HCT116 (cell line): ENCODE results near the gene MRPL21. TPM values are rescaled to one million over a fixed set of nuclear protein-coding genes. Genes with fewer than 3 reads are reported as not detected.

Source experiments
- ATAC-seq: fragments of 200-7000 bp; cut with Tn5 transposase; 2 replicates; pipeline ENCODE4 v1.9.1; 2020; ENCODE audit warnings: mild to moderate bottlenecking, moderate library complexity
- BruUV-seq: library from RNA; stranded (reverse); fragments of 400-500 nt; replicated peaks from 2 replicates; lab custom pipeline; 2021; lab: Mats Ljungman, UMichigan
- CTCF ChIA-PET: fragments of 300-600 bp; sonication (Branson Sonifier 250); formaldehyde crosslinking; loops from one replicate; lab custom pipeline; 2021; ENCODE audit warnings: antibody characterized with exemption; lab: Charles Lee
- POLR2A ChIA-PET: fragments of 300-600, 350-600 bp; sonication (Branson Sonifier 250); formaldehyde crosslinking; loops from one replicate; lab custom pipeline; 2021; ENCODE audit warnings: antibody characterized with exemption; lab: Charles Lee
- RAD21 ChIA-PET, 2 experiments: fragments of 300-600 bp; sonication (Branson Sonifier 250); formaldehyde crosslinking; loops; one replicate each; lab custom pipeline; 2023; ENCODE audit warnings: low total read pairs in 2 of 2; ENCODE audit not compliant: uncharacterized antibody in 2 of 2, unreplicated experiment in 2 of 2, low non-redundant PET in 1 of 2; lab: Charles Lee
- DNase-seq: peaks from one replicate; pipeline ENCODE4 v3.0.0-alpha.2; 2010; ENCODE audit warnings: low read depth, low spot score
- H2AFZ ChIP-seq: fragments of 200-600 bp; shearing (Covaris generic), sonication (generic); 2 replicates; pipeline ENCODE4 v1.6.1; 2017; ENCODE audit warnings: low read depth, mixed run types, mixed read lengths, antibody characterized with exemption, low read length; ENCODE audit not compliant: poor library complexity, severe bottlenecking
- H3K27ac ChIP-seq: 2 replicates; pipeline ENCODE4 v1.5.1; 2012; ENCODE audit warnings: low read depth, low read length
- H3K27me3 ChIP-seq: fragments of 200-600 bp; sonication (generic); 2 replicates; pipeline ENCODE4 v1.6.1; 2016; ENCODE audit warnings: mixed run types, low read length, mixed read lengths; ENCODE audit not compliant: insufficient read depth
- H3K36me3 ChIP-seq, 2 experiments: fragments of 200-500 bp in 1 of 2; fragments of 200-600 bp in 1 of 2; sonication (Bioruptor generic) in 1 of 2; sonication (generic) in 1 of 2; 2 replicates each; pipeline versions ENCODE4 v1.5.1 to v1.6.1; 2014 to 2016; ENCODE audit warnings: low read length in 2 of 2, inconsistent platforms in 1 of 2, mixed read lengths in 1 of 2, mixed run types in 1 of 2; ENCODE audit not compliant: insufficient read depth in 2 of 2, control insufficient read depth in 1 of 2
- H3K4me1 ChIP-seq, 2 experiments: fragments of 200-600 bp in 1 of 2; sonication (generic) in 1 of 2; 2 replicates each; pipeline versions ENCODE4 v1.5.1 to v1.6.1; 2012 to 2017; ENCODE audit warnings: low read length in 2 of 2, inconsistent platforms in 1 of 2, mild to moderate bottlenecking in 1 of 2, mixed read lengths in 1 of 2, mixed run types in 1 of 2, moderate library complexity in 1 of 2; ENCODE audit not compliant: insufficient read depth in 2 of 2, control insufficient read depth in 1 of 2
- H3K4me2 ChIP-seq: fragments of 200-600 bp; sonication (generic); 2 replicates; pipeline ENCODE4 v1.6.1; 2017; ENCODE audit warnings: mixed run types, low read length, mixed read lengths
- H3K4me3 ChIP-seq, 2 experiments: fragments of 200-600 bp in 1 of 2; sonication (generic) in 1 of 2; replicated peaks in 1 of 2; 2 replicates each; pipeline ENCODE4 v1.5.1; 2011 to 2016; ENCODE audit warnings: low read length in 2 of 2, control low read depth in 1 of 2, low read depth in 1 of 2, mild to moderate bottlenecking in 1 of 2, mixed read lengths in 1 of 2, mixed run types in 1 of 2
- H3K79me2 ChIP-seq: fragments of 200-600 bp; sonication (generic); 2 replicates; pipeline ENCODE4 v1.6.1; 2017; ENCODE audit warnings: mild to moderate bottlenecking, mixed run types, low read length, moderate library complexity, mixed read lengths; ENCODE audit not compliant: insufficient read depth
- H3K9ac ChIP-seq: fragments of 200-600 bp; sonication (generic); 2 replicates; pipeline ENCODE4 v1.6.1; 2016; ENCODE audit warnings: low read length, mixed read lengths
- H3K9me2 ChIP-seq: fragments of 200-600 bp; sonication (generic), shearing (Covaris generic); 2 replicates; pipeline ENCODE4 v1.6.1; 2017; ENCODE audit warnings: mixed run types, mild to moderate bottlenecking, moderate library complexity; ENCODE audit not compliant: insufficient read depth
- H3K9me3 ChIP-seq, 2 experiments: fragments of 200-500 bp in 1 of 2; fragments of 200-600 bp in 1 of 2; sonication (Bioruptor generic) in 1 of 2; sonication (generic) in 1 of 2; 2 replicates each; pipeline ENCODE4 v1.6.1; 2014 to 2017; ENCODE audit warnings: low read length in 2 of 2, mixed read lengths in 2 of 2, inconsistent platforms in 1 of 2, low read depth in 1 of 2, mild to moderate bottlenecking in 1 of 2, mixed run types in 1 of 2, moderate library complexity in 1 of 2; ENCODE audit not compliant: control insufficient read depth in 1 of 2, insufficient read depth in 1 of 2
- H4K20me1 ChIP-seq: fragments of 200-600 bp; sonication (generic), shearing (Covaris generic); 2 replicates; pipeline ENCODE4 v1.6.1; 2017; ENCODE audit warnings: mixed run types, mild to moderate bottlenecking, moderate library complexity; ENCODE audit not compliant: insufficient read depth
- CBX3 ChIP-seq: IDR thresholded peaks from 2 replicates; pipeline ENCODE4 v1.6.1; 2012; ENCODE audit warnings: low read depth
- CEBPB ChIP-seq: IDR thresholded peaks from 2 replicates; pipeline ENCODE4 v1.6.1; 2012; ENCODE audit warnings: low read depth
- FOSL1 ChIP-seq: IDR thresholded peaks from 2 replicates; pipeline ENCODE4 v1.6.1; 2012; ENCODE audit warnings: low read depth
- SRF ChIP-seq: IDR thresholded peaks from 2 replicates; pipeline ENCODE4 v1.6.1; 2012; ENCODE audit warnings: low read depth
- intact Hi-C: fragments of 100-400 bp; cut with micrococcal nuclease; formaldehyde crosslinking; loops from 2 replicates; pipeline ENCODE4 v1.10.0; 2022
- total RNA-seq: library from RNA; stranded (reverse); gene quantifications from one replicate; pipeline ENCODE4 v1.2.1, GENCODE V29; 2021; ENCODE audit not compliant: unreplicated experiment
- TF ChIP-seq, protein P1 (sequence below): IDR thresholded peaks from 2 replicates; pipeline ENCODE4 v1.6.1; 2012
- TF ChIP-seq, protein P2 (sequence below): IDR thresholded peaks from 2 replicates; pipeline ENCODE4 v1.6.1; 2012; ENCODE audit warnings: low read depth

MRPL21 gene
- total RNA-seq, 1 experiment from 2014 or later, result 90.2 TPM

DNA sequence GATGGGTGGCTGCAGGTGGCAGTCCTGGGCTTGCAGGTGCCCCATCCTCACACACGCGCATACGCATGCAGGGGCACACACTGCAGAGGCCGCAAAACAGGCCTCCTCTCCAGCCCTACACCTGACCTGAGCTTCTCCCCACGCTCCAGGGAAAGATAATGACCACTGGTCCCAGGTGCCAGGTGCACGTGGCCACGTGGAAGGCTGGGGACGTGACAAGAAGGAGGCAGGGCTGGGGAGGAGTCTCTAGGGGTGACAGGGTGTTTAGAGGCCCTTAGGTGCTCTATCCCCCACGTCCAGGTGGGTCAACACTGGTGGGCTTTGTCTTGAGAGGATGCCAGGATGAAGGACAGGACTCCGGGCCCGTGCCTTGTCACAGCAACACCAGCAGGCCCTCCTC is 38.4 kb downstream of the MRPL21 start:
- intact Hi-C loops, result no loop called here
- Histone ChIP-seq H3K9me3 (peaks cover 4 to 9% of the 10 kb centered on the region in 2 experiments; a peak in 1 of 4 replicates), H4K20me1 (no peaks in the 10 kb centered on the region), H3K9me2 (no peaks in the 10 kb centered on the region), H3K27me3 (no peaks in the 10 kb centered on the region), H3K4me1 (peaks cover 0 to 10% of the 10 kb centered on the region in 2 experiments; a peak in 2 of 4 replicates), H3K4me3 (no peak overlapping the region), H3K27ac (no peak overlapping the region), H3K4me2 (no peak overlapping the region), H2AFZ (no peak overlapping the region), H3K9ac (no peak overlapping the region), H3K36me3 (no peaks in the 10 kb centered on the region), H3K79me2 (no peaks in the 10 kb centered on the region)
- ChIA-PET POLR2A (no interaction called here), CTCF (no interaction called here), RAD21 (no interaction called here)
- TF ChIP-seq CEBPB (no peak), FOSL1 (no peak), CBX3 (no peak), SRF (no peak)
- TF ChIP-seq, protein P1, sequence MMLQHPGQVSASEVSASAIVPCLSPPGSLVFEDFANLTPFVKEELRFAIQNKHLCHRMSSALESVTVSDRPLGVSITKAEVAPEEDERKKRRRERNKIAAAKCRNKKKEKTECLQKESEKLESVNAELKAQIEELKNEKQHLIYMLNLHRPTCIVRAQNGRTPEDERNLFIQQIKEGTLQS, result no peak
- TF ChIP-seq, protein P2, sequence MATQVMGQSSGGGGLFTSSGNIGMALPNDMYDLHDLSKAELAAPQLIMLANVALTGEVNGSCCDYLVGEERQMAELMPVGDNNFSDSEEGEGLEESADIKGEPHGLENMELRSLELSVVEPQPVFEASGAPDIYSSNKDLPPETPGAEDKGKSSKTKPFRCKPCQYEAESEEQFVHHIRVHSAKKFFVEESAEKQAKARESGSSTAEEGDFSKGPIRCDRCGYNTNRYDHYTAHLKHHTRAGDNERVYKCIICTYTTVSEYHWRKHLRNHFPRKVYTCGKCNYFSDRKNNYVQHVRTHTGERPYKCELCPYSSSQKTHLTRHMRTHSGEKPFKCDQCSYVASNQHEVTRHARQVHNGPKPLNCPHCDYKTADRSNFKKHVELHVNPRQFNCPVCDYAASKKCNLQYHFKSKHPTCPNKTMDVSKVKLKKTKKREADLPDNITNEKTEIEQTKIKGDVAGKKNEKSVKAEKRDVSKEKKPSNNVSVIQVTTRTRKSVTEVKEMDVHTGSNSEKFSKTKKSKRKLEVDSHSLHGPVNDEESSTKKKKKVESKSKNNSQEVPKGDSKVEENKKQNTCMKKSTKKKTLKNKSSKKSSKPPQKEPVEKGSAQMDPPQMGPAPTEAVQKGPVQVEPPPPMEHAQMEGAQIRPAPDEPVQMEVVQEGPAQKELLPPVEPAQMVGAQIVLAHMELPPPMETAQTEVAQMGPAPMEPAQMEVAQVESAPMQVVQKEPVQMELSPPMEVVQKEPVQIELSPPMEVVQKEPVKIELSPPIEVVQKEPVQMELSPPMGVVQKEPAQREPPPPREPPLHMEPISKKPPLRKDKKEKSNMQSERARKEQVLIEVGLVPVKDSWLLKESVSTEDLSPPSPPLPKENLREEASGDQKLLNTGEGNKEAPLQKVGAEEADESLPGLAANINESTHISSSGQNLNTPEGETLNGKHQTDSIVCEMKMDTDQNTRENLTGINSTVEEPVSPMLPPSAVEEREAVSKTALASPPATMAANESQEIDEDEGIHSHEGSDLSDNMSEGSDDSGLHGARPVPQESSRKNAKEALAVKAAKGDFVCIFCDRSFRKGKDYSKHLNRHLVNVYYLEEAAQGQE, result no peak
- no TSS peak for BruUV-seq
- DNase-seq, result no peak
- no peak for ATAC-seq
